ENCODE measurements around the gene NEK6.

Gene NEK6

GRCh38 chr9:124359426-124359825 is 101.7 kb downstream of the NEK6 start:
- H3K27me3 ChIP-seq (ENCODE audit: insufficient read depth, low read length) = no peaks in the 10 kb centered on the region
- no peaks in the 10 kb centered on the region for H3K9me3 ChIP-seq (ENCODE audit: insufficient read depth, low read depth, low read length)
- no peaks in the 10 kb centered on the region for H3K4me1 ChIP-seq (ENCODE audit: insufficient read depth, low read length)
- no peak overlapping the region for H3K27ac ChIP-seq (ENCODE audit: low read length)
- H3K4me3 ChIP-seq (ENCODE audit: low read length) = no peak overlapping the region
- peaks cover 15% of the 10 kb centered on the region; the same call in 1 of the 2 replicates for H3K36me3 ChIP-seq (ENCODE audit: insufficient read depth, low read depth, low read length)
- no peak overlapping the region for H3K9ac ChIP-seq (ENCODE audit: low read depth, low read length)

- no peaks in the 10 kb centered on the region for H3K27me3 ChIP-seq (ENCODE audit: insufficient read depth, low read length)
- no peaks in the 10 kb centered on the region for H3K9me3 ChIP-seq (ENCODE audit: insufficient read depth, low read depth, low read length)
- H3K4me3 ChIP-seq (ENCODE audit: low read length) = no peak overlapping the region
- H3K27ac ChIP-seq (ENCODE audit: low read length) = no peak overlapping the region
- H3K4me1 ChIP-seq (ENCODE audit: insufficient read depth, low read length) = no peaks in the 10 kb centered on the region
- peaks cover 11% of the 10 kb centered on the region; the same call in 1 of the 2 replicates for H3K36me3 ChIP-seq (ENCODE audit: insufficient read depth, low read depth, low read length)
- no peak overlapping the region for H3K9ac ChIP-seq (ENCODE audit: low read depth, low read length)
These were observed 102.3 kb downstream of the NEK6 start for GRCh38 chr9:124359855-124360678.

DNA sequence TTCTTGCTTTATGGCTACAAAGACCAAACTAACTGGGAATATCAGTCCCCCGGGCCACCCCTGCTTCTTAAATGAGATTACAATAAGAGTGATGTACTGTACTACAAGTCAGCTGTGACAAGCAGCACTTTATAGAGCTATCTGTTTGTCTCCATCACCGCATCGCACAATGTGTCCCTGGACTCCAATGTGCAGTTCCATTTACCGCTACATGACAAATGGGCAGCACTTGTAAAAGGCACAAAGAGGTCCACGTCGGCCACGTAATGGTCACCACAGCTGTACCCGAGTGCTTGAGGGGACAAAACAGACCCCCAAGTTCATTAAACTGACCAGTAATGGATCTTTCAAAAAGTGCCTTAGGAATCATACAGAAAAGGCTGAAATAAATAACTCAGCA is 103.4 kb downstream of the NEK6 start:
- peaks cover 7% of the 10 kb centered on the region; the same call in 1 of the 2 replicates for H3K36me3 ChIP-seq (ENCODE audit: insufficient read depth, low read depth, low read length)
- H3K4me3 ChIP-seq (ENCODE audit: low read length) = no peak overlapping the region
- H3K27me3 ChIP-seq (ENCODE audit: insufficient read depth, low read length) = no peaks in the 10 kb centered on the region
- no peak overlapping the region for H3K27ac ChIP-seq (ENCODE audit: low read length)
- H3K4me1 ChIP-seq (ENCODE audit: insufficient read depth, low read length) = no peaks in the 10 kb centered on the region
- H3K9me3 ChIP-seq (ENCODE audit: insufficient read depth, low read depth, low read length) = no peaks in the 10 kb centered on the region
- H3K9ac ChIP-seq (ENCODE audit: low read depth, low read length) = no peak overlapping the region

GRCh38 chr9:124363326-124364096 is 105.8 kb downstream of the NEK6 start:
- Histone ChIP-seq H3K27me3 (ENCODE audit: insufficient read depth, low read length) (no peaks in the 10 kb centered on the region), H3K4me1 (ENCODE audit: insufficient read depth, low read length) (no peaks in the 10 kb centered on the region), H3K4me3 (ENCODE audit: low read length) (no peak overlapping the region), H3K9me3 (ENCODE audit: insufficient read depth, low read depth, low read length) (no peaks in the 10 kb centered on the region), H3K9ac (ENCODE audit: low read depth, low read length) (no peak overlapping the region), H3K36me3 (ENCODE audit: insufficient read depth, low read depth, low read length) (peaks cover 9% of the 10 kb centered on the region), H3K27ac (ENCODE audit: low read length) (no peak overlapping the region)

DNA sequence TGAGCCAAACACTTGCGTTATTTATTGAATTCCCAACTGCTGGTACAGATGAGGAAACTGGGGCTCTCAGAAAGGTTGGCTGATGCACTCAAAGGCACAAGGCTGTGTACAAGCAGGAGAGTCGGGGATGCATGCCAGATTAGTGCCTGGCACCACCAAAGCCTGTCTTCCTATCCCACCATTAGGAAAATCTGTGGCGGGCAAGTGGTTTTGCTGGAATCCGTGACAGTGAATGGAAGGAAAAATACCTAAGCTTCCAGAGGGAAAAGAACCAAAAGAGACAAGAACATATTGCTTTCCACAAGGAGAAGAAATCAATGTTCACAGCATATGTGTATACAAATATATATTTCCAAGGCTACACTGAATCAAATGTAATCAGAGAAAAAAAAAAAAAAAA is 106.4 kb downstream of the NEK6 start:
- H3K36me3 ChIP-seq (ENCODE audit: insufficient read depth, low read depth, low read length) = peaks cover 9% of the 10 kb centered on the region
- no peak overlapping the region for H3K4me3 ChIP-seq (ENCODE audit: low read length)
- H3K27ac ChIP-seq (ENCODE audit: low read length) = no peak overlapping the region
- no peaks in the 10 kb centered on the region for H3K4me1 ChIP-seq (ENCODE audit: insufficient read depth, low read length)
- no peak overlapping the region for H3K9ac ChIP-seq (ENCODE audit: low read depth, low read length)
- H3K27me3 ChIP-seq (ENCODE audit: insufficient read depth, low read length) = no peaks in the 10 kb centered on the region
- H3K9me3 ChIP-seq (ENCODE audit: insufficient read depth, low read depth, low read length) = no peaks in the 10 kb centered on the region

DNA sequence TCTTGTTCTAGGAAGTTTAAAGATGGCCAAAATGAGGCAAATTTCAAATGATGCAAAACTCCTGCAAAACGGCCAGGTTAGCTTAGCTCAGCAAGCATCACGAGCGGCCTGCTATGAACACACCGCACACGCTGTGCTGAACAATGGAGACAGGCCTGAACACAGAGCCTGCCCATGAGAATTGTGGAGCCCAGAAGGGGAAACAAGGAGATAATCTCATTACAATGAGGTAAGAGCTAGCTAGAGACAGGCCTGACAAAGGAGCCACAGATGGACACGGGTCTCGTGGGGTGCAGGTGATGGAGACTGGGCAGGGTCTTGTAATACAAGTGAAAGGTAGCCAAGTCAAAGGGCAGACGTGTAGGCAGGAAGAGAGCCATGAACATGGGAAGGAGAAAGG is 107.3 kb downstream of the NEK6 start:
- H3K9me3 ChIP-seq (ENCODE audit: insufficient read depth, low read depth, low read length) = no peaks in the 10 kb centered on the region
- H3K36me3 ChIP-seq (ENCODE audit: insufficient read depth, low read depth, low read length) = peaks cover 9% of the 10 kb centered on the region
- H3K27me3 ChIP-seq (ENCODE audit: insufficient read depth, low read length) = no peaks in the 10 kb centered on the region
- H3K27ac ChIP-seq (ENCODE audit: low read length) = no peak overlapping the region
- no peak overlapping the region for H3K4me3 ChIP-seq (ENCODE audit: low read length)
- no peak overlapping the region for H3K9ac ChIP-seq (ENCODE audit: low read depth, low read length)
- H3K4me1 ChIP-seq (ENCODE audit: insufficient read depth, low read length) = no peaks in the 10 kb centered on the region

GRCh38 chr9:124366476-124367220 is 108.9 kb downstream of the NEK6 start:
- no peak overlapping the region for H3K4me3 ChIP-seq (ENCODE audit: low read length)
- H3K27me3 ChIP-seq (ENCODE audit: insufficient read depth, low read length) = no peaks in the 10 kb centered on the region
- no peaks in the 10 kb centered on the region for H3K9me3 ChIP-seq (ENCODE audit: insufficient read depth, low read depth, low read length)
- peaks cover 11% of the 10 kb centered on the region; the same call in 1 of the 2 replicates for H3K4me1 ChIP-seq (ENCODE audit: insufficient read depth, low read length)
- peaks cover 9% of the 10 kb centered on the region for H3K36me3 ChIP-seq (ENCODE audit: insufficient read depth, low read depth, low read length)
- H3K27ac ChIP-seq (ENCODE audit: low read length) = no peak overlapping the region
- H3K9ac ChIP-seq (ENCODE audit: low read depth, low read length) = no peak overlapping the region

GRCh38 chr9:124368692-124369091 is 110.9 kb downstream of the NEK6 start:
- no peaks in the 10 kb centered on the region for H3K27me3 ChIP-seq (ENCODE audit: insufficient read depth, low read length)
- peaks cover 17% of the 10 kb centered on the region; the same call in 1 of the 2 replicates for H3K4me1 ChIP-seq (ENCODE audit: insufficient read depth, low read length)
- no peak overlapping the region for H3K9ac ChIP-seq (ENCODE audit: low read depth, low read length)
- no peak overlapping the region for H3K27ac ChIP-seq (ENCODE audit: low read length)
- H3K36me3 ChIP-seq (ENCODE audit: insufficient read depth, low read depth, low read length) = peaks cover 9% of the 10 kb centered on the region
- no peak overlapping the region for H3K4me3 ChIP-seq (ENCODE audit: low read length)
- H3K9me3 ChIP-seq (ENCODE audit: insufficient read depth, low read depth, low read length) = no peaks in the 10 kb centered on the region

DNA sequence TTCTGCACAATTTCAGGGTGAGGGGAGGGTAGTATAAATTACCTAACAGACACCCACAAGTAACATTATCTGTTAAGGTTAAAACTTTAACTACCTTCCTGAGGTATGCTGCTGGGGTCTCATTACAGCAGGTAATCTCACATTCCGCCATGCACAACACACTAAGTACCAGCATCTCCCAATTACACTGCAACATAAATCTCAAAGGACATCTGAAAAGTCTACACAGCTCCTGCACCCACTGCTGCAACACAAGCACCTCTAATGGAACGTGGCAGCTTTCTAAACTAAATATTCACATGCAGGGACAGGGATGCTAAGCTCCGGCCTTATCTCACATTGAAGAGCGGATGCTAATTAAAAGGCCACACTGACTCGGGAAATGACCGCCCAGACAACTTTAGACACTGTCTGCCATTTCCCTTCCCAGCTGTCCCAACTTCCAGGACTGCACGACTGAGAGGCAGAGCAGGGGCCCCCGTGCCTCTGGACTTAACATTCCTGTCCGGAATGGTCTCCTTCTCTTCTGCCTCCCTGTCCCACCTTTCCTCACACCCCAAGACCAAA is 111.6 kb downstream of the NEK6 start:
- Histone ChIP-seq H3K27ac (ENCODE audit: low read length) (no peak overlapping the region), H3K27me3 (ENCODE audit: insufficient read depth, low read length) (no peaks in the 10 kb centered on the region), H3K9me3 (ENCODE audit: insufficient read depth, low read depth, low read length) (0 out of 2 replicates have a peak, but pooled peaks cover 3% of the 10 kb centered on the region), H3K9ac (ENCODE audit: low read depth, low read length) (no peak overlapping the region), H3K4me3 (ENCODE audit: low read length) (no peak overlapping the region), H3K4me1 (ENCODE audit: insufficient read depth, low read length) (peaks cover 17% of the 10 kb centered on the region; the same call in 1 of the 2 replicates), H3K36me3 (ENCODE audit: insufficient read depth, low read depth, low read length) (peaks cover 9% of the 10 kb centered on the region)

- Histone ChIP-seq H3K36me3 (ENCODE audit: insufficient read depth, low read depth, low read length) (peaks cover 19% of the 10 kb centered on the region), H3K9ac (ENCODE audit: low read depth, low read length) (no peak overlapping the region), H3K27ac (ENCODE audit: low read length) (no peak overlapping the region), H3K4me3 (ENCODE audit: low read length) (no peak overlapping the region), H3K9me3 (ENCODE audit: insufficient read depth, low read depth, low read length) (0 out of 2 replicates have a peak, but pooled peaks cover 3% of the 10 kb centered on the region), H3K27me3 (ENCODE audit: insufficient read depth, low read length) (no peaks in the 10 kb centered on the region), H3K4me1 (ENCODE audit: insufficient read depth, low read length) (peaks cover 17% of the 10 kb centered on the region; the same call in 1 of the 2 replicates)
These were observed 113.3 kb downstream of the NEK6 start for GRCh38 chr9:124370896-124371582.

GRCh38 chr9:124372038-124372437 is 114.3 kb downstream of the NEK6 start:
- Histone ChIP-seq H3K9ac (ENCODE audit: low read depth, low read length) (no peak overlapping the region), H3K4me1 (ENCODE audit: insufficient read depth, low read length) (peaks cover 17% of the 10 kb centered on the region; the same call in 1 of the 2 replicates), H3K4me3 (ENCODE audit: low read length) (no peak overlapping the region), H3K36me3 (ENCODE audit: insufficient read depth, low read depth, low read length) (peaks cover 13% of the 10 kb centered on the region), H3K27ac (ENCODE audit: low read length) (no peak overlapping the region), H3K27me3 (ENCODE audit: insufficient read depth, low read length) (no peaks in the 10 kb centered on the region), H3K9me3 (ENCODE audit: insufficient read depth, low read depth, low read length) (0 out of 2 replicates have a peak, but pooled peaks cover 3% of the 10 kb centered on the region)
